Mesenteric fat pad (tissue), 1 donor: ENCODE results near the gene EXOC3L2. TPM values are rescaled to one million over a fixed set of nuclear protein-coding genes. Genes with fewer than 3 reads are reported as not detected.

Source experiments
- DNase-seq: peaks from one replicate; pipeline ENCODE4 v3.0.0-alpha.2; 2020; ENCODE audit warnings: low spot score
- total RNA-seq: library from RNA; stranded (reverse); fragmentation: NEBNext Ultra II Directional; extraction: Animal tissue kit (Norgen Biotek cat#: 25700); gene quantifications from one replicate; pipeline ENCODE4 v1.2.1, GENCODE V29; 2021
- donor health status: DM: yes; HTN: yes; CAD: no.

EXOC3L2 gene
- total RNA-seq, 1 donor from 2014 or later, result 4.8 TPM

DNA sequence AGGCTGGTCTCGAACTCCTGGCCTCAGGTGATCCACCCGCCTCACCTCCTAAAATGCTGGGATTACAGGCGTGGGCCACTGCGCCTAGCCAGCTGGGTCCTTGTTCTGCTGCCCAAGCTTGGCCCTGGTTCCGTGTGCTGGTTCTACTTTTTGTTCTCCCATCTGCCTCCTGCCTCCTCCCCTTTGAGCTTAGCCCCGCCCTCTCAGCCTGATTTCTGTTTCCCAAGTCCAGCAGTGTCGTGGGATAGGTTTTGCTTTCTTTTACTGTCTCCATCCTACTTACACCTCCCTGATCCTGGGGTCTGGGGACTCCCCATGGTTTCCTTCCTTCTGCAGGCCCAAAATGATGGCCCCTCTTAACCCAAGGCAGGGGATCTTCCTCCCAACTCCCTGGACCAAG, 64.3 kb downstream of the EXOC3L2 start:
- DNase-seq, result no peak

DNA sequence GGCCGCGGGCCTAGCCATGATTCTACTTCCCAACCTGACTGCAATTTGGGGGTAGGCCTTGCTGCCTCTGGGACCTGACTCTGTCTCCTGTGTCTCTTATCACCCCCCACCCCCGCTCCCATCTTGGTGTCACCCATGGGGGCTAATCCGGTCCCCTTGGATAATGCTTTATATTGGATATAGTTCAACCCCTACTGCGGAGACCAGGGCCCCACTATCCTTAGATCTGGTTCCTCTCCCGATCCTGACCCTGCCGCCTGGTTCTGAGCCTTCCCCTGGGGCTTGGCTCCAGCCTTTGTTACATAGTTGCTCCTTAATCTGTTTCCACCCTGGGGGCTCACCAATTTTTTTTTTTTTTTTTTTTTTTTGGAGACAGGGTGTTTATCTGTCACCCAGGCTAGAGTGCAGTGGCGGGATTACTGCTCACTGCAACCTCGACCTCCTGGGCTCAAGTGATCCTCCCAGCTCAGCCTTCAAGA, 65.3 kb downstream of the EXOC3L2 start:
- no peak for DNase-seq

DNA sequence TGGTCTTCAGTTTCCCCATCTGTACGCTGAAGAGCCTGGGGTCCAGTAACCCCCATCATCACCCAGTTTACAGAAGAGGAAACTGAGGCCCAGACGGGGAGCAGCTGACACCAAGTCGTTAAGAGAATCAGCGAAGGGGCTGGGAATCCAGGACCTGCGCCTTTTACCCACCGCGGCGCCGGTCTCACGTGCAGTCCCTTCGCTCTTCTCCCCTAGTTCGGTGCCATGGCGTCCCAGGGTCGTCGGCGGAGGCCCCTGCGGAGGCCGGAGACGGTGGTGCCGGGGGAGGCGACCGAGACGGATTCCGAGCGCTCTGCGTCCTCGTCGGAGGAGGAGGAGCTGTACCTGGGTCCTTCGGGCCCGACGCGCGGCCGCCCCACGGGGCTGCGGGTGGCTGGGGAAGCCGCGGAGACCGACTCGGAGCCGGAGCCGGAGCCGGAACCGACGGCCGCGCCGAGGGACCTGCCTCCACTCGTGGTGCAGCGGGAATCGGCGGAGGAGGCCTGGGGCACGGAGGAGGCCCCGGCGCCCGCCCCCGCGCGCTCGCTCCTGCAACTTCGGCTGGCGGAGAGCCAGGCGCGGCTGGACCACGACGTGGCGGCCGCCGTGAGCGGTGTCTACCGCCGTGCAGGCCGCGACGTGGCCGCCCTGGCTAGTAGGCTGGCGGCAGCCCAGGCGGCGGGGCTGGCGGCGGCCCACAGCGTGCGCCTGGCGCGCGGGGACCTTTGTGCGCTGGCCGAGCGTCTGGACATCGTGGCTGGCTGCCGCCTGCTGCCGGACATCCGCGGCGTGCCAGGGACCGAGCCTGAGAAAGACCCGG, 65.9 kb downstream of the EXOC3L2 start:
- DNase-seq, result no peak

GRCh38 chr19:45178262-45179071, 66.7 kb downstream of the EXOC3L2 start, which contains the start of gene BLOC1S3:
TSS of gene BLOC1S3 (plus strand) at chr19:45178784. CDS start at chr19:45179297, 513 bp downstream.
- peak; percentile 100 for DNase-seq

GRCh38 chr19:45177817-45178261, 67.4 kb downstream of the EXOC3L2 start, which contains the start of gene TRAPPC6A:
TSS of gene TRAPPC6A (minus strand) at chr19:45178237. CDS start at chr19:45178218, 19 bp downstream.
- DNase-seq, result no peak

DNA sequence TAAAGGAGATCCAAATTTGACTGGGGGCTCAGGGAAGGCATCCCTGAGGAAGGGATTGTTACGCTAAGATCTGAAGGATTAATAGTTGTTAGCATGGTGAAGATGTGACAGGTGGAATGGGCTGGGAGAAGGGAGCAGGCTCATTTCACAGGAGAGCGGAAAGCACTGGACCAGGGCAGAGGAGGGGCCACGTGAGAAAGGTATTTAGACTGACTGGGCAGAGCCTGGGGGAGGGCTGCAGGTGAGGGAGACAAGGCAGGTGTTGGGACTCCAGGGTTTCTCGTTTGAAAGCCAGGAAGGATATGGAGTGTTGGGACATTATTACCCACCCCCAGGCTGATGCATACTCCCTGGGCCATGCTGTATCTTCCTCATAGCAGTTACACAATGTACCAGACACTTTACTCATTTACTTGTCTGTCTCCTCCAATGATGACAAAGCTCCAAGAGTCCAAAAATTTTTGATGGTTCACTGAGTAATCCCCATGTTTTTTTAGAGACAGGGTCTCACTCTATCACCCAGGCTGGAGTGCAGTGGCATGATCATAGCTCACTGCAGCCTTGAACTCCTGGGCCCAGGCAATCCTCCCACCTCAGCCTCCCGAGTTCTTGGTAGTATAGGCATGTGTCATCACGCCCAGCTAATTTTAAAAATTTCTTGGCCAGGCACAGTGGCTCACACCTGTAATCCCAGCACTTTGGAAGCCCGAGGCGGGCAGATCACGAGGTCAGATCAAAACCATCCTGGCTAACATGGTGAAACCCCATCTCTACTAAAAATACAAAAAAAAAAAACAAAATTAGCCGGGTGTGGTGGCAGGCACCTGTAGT, 69.5 kb downstream of the EXOC3L2 start:
- DNase-seq, result no peak

DNA sequence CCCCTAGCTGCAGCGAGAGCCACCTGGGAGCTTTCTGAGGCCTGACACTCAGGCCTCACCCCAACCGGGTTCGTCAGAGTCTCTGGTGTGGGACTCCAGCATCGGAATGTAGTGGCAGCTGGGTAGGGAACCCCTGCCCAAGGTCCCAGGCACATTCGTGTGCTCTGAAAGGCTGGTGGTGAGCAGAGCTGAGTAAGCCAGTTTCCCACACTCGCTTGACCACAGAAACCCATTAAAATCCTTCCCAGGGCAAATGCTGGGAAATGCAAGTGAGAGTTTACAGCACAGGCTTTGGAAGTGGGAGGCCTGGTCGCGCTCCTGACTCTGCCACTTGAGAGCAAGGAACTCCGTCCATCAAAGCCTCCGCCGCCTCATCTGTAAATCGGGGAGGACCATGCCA, 71.4 kb downstream of the EXOC3L2 start:
- DNase-seq, result no peak

DNA sequence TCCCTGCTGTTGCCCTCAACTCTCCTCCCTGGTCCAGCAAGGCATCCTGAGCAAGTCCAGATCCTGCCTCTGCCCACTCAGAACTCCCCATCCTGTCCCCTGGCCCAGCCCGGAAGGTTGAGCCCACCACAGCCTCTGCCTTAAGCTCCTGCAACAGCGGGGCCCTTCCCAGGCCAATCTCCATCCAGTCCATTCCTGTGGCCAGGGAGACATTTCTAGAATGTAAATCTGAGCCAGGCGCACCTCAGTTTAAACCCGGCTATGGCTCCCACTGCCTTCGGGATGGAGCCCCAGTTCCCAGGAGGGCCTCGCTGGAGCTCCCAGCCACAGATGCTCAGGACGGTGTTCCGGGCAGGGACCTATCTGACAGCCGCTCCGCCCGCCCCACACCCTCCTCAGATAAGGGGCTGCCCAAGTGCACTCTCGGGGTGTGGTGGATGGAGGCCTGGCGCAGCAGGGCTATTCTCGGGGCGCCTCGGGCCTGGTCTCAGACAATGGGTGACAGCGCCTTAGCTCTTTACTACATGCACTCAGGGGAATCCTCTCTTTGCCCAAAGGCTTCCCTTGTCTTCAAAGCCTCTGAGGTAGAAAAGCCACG, 72.5 kb downstream of the EXOC3L2 start:
- no peak for DNase-seq

- DNase-seq, result no peak
These were observed 73.0 kb downstream of the EXOC3L2 start for GRCh38 chr19:45172173-45172572.

- no peak for DNase-seq
These were observed 74.0 kb downstream of the EXOC3L2 start for GRCh38 chr19:45171211-45171623.

DNA sequence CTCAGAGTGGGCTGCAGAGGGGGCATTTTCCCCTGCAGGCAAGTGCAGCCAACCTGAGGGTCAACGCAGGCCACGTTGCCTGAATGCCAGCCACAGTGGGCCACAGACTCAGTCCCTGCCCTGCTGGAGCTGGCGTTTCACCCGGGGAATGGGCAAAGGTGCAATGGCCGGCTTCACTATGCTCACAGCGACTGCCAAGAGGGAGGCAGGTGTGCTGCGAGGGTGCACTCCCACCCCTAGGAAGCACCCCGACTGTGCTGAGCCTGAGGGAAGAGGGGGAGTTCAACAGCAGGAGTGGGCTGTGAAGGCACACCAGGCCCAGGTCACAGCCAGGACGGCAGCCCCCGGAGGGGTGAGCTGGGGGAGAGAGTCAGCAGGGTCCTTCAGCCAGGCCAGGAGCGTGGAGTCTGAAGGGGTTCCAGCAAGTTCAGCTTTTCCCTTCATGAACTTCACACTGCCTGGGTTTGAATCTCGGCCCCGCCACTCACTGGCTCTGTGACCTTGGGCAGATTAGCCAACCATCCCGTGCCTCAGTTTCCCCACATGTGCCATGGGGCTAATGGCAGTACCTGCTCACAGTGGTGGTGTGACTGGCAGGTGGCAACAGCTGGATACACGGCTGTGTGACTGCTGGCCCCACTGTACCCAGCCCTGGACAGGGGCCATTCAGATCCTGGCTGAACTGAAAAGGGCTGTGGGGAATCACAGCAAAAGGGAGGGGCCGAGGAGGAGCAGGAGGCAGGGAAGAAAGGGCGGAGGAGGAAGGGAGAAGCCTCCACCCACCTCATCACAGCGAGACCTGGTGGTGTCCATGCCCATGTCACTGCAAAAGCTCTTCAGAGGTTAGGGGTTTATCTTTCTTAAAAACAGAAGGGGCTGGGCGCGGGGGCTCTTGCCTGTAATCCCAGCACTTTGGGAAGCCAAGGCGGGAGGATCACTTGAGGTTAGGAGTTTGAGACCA, 74.8 kb downstream of the EXOC3L2 start:
- no peak for DNase-seq

GRCh38 chr19:45169602-45170001, 75.6 kb downstream of the EXOC3L2 start:
- DNase-seq, result no peak

GRCh38 chr19:45168767-45169351, 76.3 kb downstream of the EXOC3L2 start:
- DNase-seq, result no peak

DNA sequence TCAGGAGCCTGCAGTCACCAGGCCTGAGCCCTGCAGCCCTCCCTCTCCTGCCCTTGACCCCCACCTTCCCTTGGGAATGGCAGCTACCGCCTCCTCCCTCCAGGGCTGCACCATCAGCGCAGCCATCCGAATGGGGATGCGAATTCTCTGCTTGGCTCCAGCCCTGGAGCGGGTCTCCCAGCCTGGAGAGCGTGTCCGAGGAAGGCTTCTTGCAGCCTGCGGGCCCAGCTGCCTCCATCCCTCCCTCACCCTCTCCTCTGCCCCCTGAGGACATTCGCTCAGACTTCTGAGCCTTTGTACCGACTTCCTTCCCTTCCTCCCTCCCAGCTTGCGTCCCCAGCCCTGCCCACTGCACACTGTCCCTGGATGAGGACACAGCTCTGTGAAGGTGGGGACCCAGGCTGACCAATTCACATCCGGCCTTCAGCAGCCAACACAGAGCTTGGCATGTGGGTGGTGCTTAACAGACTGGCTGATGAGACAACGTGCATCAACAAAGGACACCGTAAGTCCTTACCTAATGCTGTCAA, 78.4 kb downstream of the EXOC3L2 start:
- no peak for DNase-seq

- DNase-seq, result no peak
These were observed 80.5 kb downstream of the EXOC3L2 start for GRCh38 chr19:45164577-45165335.

DNA sequence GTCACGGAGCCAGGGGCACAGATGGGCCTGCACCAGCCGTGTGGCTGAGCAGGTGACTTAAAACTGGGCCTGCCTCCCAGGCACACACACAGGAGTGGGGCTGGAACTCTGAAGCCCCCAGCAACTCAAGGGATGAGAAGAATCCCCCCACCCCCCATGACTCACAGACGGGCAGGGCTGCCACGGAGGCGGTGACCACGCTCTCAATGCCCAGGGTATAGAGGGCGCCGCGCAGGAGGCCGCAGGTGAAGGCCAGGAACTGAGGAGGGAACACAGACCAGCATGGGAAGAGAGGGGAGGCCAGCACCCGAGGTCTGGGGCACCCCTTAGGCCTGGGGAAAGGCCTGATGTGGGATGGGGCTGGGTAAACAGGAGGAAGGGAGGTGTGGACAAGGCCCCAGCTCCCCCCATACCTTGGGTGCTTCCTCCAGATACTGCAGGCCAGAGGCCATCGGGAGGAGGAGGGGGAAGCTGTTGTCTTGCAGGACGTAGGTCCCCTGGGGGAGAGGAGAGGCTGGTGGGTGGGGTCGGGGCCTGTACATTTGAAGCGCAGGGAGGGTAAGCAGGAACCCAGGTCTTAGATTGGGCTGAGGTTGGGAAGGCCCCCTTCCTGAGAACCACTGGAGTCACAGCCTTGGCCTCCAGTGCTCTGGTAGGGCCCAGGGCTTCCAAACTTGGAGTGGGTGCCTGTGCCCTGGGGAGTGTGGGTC, 81.3 kb downstream of the EXOC3L2 start:
- DNase-seq, result no peak

- no peak for DNase-seq
These were observed 82.1 kb downstream of the EXOC3L2 start for GRCh38 chr19:45163156-45163555.
